Right lobe of liver (tissue), 4 donors: ENCODE data around the gene TSPAN14.

Experiments used
- POLR2A ChIP-seq: fragments of 450-650 bp; IDR thresholded peaks from one replicate; pipeline ENCODE4 v1.6.1; 2017; ENCODE audit warnings: antibody characterized with exemption, mild to moderate bottlenecking
- TF ChIP-seq, protein P1 (sequence below), 4 donors: fragments of 200-600 bp in 3 of 4; fragments of 450-650 bp in 1 of 4; IDR thresholded peaks; one replicate each; pipeline versions ENCODE4 v1.5.1 to v1.8.0; 2016 to 2022; ENCODE audit warnings: antibody characterized with exemption in 4 of 4, mild to moderate bottlenecking in 2 of 4
- donor health status: DM: no; HTN: no; CAD: no.
- donor health status: DM: no; HTN: no; CAD: no.
- donor health status: DM: no; HTN: yes; CAD: no.

- TF ChIP-seq, protein P1, sequence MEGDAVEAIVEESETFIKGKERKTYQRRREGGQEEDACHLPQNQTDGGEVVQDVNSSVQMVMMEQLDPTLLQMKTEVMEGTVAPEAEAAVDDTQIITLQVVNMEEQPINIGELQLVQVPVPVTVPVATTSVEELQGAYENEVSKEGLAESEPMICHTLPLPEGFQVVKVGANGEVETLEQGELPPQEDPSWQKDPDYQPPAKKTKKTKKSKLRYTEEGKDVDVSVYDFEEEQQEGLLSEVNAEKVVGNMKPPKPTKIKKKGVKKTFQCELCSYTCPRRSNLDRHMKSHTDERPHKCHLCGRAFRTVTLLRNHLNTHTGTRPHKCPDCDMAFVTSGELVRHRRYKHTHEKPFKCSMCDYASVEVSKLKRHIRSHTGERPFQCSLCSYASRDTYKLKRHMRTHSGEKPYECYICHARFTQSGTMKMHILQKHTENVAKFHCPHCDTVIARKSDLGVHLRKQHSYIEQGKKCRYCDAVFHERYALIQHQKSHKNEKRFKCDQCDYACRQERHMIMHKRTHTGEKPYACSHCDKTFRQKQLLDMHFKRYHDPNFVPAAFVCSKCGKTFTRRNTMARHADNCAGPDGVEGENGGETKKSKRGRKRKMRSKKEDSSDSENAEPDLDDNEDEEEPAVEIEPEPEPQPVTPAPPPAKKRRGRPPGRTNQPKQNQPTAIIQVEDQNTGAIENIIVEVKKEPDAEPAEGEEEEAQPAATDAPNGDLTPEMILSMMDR (IDR thresholded peaks at IDR 0.05): no peak
- no peak for TF ChIP-seq POLR2A
Measured at GRCh38 chr10:80441831-80442230, 12.3 kb upstream of the TSPAN14 start.
